ENCODE results near the gene IQUB. TPM values are rescaled to one million over a fixed set of nuclear protein-coding genes. Genes with fewer than 3 reads are reported as not detected.
"Not testable (repeated sequence)": the region's sequence is repeated elsewhere in the genome, so short reads cannot be mapped to it uniquely, and the experiment has no call there.

Gene IQUB
- total RNA-seq, 2 experiments from 2014 or later = 0.05 TPM; not detected in 1

DNA sequence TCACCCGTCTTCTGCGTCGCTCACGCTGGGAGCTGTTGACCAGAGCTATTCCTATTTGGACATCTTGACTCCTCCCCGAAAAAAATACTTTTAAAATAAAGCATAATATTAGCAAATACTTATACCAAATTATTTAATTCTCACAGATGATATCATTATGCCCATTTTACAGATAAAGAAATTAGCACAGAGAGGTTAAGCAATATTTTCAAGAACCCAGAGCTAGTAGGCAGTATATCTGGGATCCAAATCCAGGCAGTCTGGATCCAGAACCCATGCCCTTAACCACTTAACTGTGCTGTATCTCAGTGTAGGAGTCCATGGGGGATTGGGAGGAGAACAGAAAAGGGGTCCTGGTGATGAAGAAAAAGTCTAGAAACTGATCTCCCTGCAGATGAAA lies 6.1 kb downstream of the IQUB start:
- no peak for ATAC-seq
- H3K27ac Mint-ChIP-seq = no peak overlapping the region
- CTCF ChIA-PET = no interaction called here

DNA sequence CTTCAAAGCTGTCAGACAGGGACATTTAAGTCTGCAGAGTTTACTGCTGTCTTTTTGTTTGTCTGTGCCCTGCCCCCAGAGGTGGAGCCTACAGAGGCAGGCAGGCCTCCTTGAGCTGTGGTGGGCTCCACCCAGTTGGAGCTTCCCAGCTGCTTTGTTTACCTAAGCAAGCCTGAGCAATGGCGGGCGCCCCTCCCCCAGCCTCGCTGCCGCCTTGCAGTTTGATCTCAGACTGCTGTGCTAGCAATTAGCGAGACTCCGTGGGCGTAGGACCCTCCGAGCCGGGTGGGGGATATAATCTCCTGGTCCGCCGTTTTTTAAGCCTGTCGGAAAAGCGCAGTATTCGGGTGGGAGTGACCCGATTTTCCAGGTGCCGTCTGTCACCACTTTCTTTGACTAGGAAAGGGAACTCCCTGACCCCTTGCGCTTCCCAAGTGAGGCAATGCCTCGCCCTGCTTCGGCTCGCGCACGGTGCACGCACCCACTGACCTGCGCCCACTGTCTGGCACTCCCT lies 6.6 kb downstream of the IQUB start:
- CTCF ChIA-PET; H3K27me3 Mint-ChIP-seq; intact Hi-C loops (cut with DNase I, micrococcal nuclease); DNase-seq; H3K4me1 Mint-ChIP-seq; H3K9me3 Mint-ChIP-seq (ENCODE audit: low read depth); POLR2A ChIA-PET; H3K27ac Mint-ChIP-seq; H3K36me3 Mint-ChIP-seq (ENCODE audit: low read depth); ATAC-seq; H3K4me3 Mint-ChIP-seq: not testable (repeated sequence)

More for the DNA sequence above, 6.1 kb downstream of the IQUB start:
- POLR2A ChIA-PET = no interaction called here
- Mint-ChIP-seq H3K4me3 (no peak overlapping the region), H3K27me3 (peaks cover 12% of the 10 kb centered on the region), H3K36me3 (ENCODE audit: low read depth) (no peaks in the 10 kb centered on the region), H3K9me3 (ENCODE audit: low read depth) (no peaks in the 10 kb centered on the region), H3K4me1 (peaks cover 6% of the 10 kb centered on the region)
- no peak for DNase-seq
- intact Hi-C loops (cut with DNase I, micrococcal nuclease) = no loop called here

DNA sequence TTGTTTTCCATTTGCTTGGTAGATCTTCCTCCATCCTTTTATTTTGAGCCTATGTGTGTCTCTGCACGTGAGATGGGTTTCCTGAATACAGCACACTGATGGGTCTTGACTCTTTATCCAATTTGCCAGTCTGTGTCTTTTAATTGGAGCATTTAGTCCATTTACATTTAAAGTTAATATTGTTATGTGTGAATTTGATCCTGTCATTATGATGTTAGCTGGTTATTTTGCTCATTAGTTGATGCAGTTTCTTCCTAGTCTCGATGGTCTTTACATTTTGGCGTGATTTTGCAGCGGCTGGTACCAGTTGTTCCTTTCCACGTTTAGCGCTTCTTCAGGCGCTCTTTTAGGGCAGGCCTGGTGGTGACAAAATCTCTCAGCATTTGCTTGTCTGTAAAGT lies 7.9 kb downstream of the IQUB start:
- DNase-seq; POLR2A ChIA-PET; CTCF ChIA-PET; H3K36me3 Mint-ChIP-seq (ENCODE audit: low read depth); H3K4me3 Mint-ChIP-seq; H3K27me3 Mint-ChIP-seq; H3K27ac Mint-ChIP-seq; H3K9me3 Mint-ChIP-seq (ENCODE audit: low read depth); ATAC-seq; H3K4me1 Mint-ChIP-seq; intact Hi-C loops (cut with DNase I, micrococcal nuclease): not testable (repeated sequence)

DNA sequence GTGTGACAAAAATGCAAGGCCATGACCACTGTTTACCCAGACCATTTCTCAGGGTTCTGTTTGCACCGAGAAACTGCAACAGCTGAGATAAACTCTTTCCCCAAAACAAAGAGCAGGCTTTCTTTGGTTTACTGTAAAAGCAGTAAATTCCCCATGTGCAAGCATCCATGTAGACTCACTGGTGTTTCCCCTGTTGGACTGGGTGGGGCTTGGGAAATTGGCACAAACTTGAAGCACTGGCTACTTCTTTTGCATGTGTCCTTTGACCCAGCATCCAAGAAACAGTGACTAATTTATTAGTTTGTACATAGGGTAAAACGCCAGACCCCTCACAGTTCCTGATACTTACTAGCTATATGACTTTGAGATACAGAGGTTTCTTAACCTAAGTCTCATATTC lies 12.3 kb downstream of the IQUB start:
- ChIA-PET CTCF (no interaction called here), POLR2A (no interaction called here)
- DNase-seq = no peak
- H3K27me3 Mint-ChIP-seq = peaks cover 2% of the 10 kb centered on the region
- H3K36me3 Mint-ChIP-seq (ENCODE audit: low read depth) = no peaks in the 10 kb centered on the region
- intact Hi-C loops (cut with DNase I, micrococcal nuclease) = no loop called here
- no peaks in the 10 kb centered on the region for H3K9me3 Mint-ChIP-seq (ENCODE audit: low read depth)
- H3K4me3 Mint-ChIP-seq = no peak overlapping the region
- no peak for ATAC-seq
- no peak overlapping the region for H3K27ac Mint-ChIP-seq
- no peaks in the 10 kb centered on the region for H3K4me1 Mint-ChIP-seq

DNA sequence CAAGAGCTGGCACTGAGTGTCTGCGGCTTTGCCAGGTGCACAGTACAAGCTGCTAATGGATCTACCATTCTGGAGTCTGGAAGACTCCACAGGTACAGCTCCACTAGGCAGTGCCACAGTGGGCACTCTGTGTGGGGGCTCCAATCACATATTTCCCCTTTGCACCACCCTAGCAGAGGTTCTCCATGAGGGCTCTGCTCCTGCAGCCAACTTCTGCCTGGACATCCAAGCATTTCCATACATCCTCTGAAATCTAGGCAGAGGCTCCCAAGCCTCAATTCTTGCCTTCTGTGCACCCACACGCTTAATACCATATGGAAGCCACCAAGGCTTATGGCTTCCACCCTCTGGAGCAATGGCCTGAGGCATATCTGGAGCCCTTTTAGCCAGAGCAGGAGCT lies 29.2 kb downstream of the IQUB start:
- Mint-ChIP-seq H3K4me1 (no peaks in the 10 kb centered on the region), H3K4me3 (no peak overlapping the region), H3K9me3 (ENCODE audit: low read depth) (peaks cover 9% of the 10 kb centered on the region), H3K27me3 (peaks cover 14% of the 10 kb centered on the region), H3K27ac (no peak overlapping the region), H3K36me3 (ENCODE audit: low read depth) (no peaks in the 10 kb centered on the region)
- POLR2A ChIA-PET = interaction anchor here (1.1 kb wide), 1 partner anchor 11 kb away, joined by 3 read pairs; no protein-coding TSS in a partner anchor
- ATAC-seq = no peak
- no peak for DNase-seq
- CTCF ChIA-PET = interaction anchor here (1.0 kb wide), 1 partner anchor 11 kb away, joined by 4 read pairs; no protein-coding TSS in a partner anchor
- intact Hi-C loops (cut with DNase I, micrococcal nuclease) = no loop called here

DNA sequence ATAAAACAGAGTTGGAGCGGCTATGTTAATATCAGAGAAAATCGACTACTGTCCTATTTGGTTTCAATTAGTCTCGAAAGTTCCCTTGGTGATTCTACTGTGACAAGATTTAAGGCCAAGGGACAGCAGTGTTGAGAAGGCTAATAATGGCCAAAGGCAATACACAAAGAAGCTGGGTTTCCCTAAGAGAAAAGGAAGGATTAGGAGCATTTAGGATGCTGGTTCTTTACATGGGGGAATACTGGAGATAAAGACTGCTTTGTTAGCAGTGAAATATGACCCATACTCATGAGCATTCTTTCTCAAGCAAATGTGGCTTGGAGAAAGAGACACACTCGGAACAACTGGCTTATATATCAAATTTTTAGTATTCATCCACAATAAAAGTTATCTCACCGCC lies 32.2 kb downstream of the IQUB start:
- intact Hi-C loops (cut with DNase I, micrococcal nuclease) = no loop called here
- no peak overlapping the region for H3K27ac Mint-ChIP-seq
- H3K9me3 Mint-ChIP-seq (ENCODE audit: low read depth) = peaks cover 9% of the 10 kb centered on the region
- no peaks in the 10 kb centered on the region for H3K36me3 Mint-ChIP-seq (ENCODE audit: low read depth)
- peaks cover 22% of the 10 kb centered on the region for H3K27me3 Mint-ChIP-seq
- no peak overlapping the region for H3K4me3 Mint-ChIP-seq
- no peaks in the 10 kb centered on the region for H3K4me1 Mint-ChIP-seq
- DNase-seq = no peak
- ChIA-PET CTCF (interaction anchor here (1.0 kb wide), 1 partner anchor 10 kb away, joined by 3 read pairs; no protein-coding TSS in a partner anchor), POLR2A (no interaction called here)
- ATAC-seq = no peak

DNA sequence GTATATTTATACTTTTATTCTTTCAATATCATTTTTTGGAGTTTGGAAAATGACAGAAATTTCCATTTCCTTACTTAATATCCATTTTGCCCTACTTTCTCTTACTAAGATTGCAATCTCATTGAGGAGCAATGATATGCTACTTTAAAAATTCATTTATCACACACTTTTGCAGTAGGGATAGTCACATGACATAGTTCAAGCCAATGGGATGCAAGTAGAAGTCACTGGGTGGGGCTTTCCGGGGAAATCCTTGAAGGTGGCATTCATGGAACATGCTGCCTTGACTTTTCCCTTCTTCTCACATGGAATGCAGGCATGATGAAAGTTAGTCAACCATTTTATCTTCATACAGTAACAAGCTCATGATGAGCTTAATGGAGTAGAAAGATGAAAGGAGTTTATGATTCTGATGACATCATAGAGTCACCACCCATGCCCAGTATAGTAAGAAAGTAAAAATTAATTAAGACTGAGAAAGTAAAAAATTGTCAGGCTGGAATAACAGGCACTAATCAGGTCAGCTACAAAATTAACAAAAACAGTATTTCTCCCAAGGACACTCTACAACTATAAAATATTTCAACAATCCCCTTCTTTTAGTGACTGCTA lies 33.4 kb downstream of the IQUB start:
- no peak for ATAC-seq
- no peaks in the 10 kb centered on the region for H3K36me3 Mint-ChIP-seq (ENCODE audit: low read depth)
- DNase-seq = no peak
- no peaks in the 10 kb centered on the region for H3K4me1 Mint-ChIP-seq
- intact Hi-C loops (cut with DNase I, micrococcal nuclease) = no loop called here
- peaks cover 7% of the 10 kb centered on the region for H3K9me3 Mint-ChIP-seq (ENCODE audit: low read depth)
- POLR2A ChIA-PET = no interaction called here
- H3K27me3 Mint-ChIP-seq = peaks cover 24% of the 10 kb centered on the region
- H3K4me3 Mint-ChIP-seq = no peak overlapping the region
- H3K27ac Mint-ChIP-seq = no peak overlapping the region
- CTCF ChIA-PET = no interaction called here

DNA sequence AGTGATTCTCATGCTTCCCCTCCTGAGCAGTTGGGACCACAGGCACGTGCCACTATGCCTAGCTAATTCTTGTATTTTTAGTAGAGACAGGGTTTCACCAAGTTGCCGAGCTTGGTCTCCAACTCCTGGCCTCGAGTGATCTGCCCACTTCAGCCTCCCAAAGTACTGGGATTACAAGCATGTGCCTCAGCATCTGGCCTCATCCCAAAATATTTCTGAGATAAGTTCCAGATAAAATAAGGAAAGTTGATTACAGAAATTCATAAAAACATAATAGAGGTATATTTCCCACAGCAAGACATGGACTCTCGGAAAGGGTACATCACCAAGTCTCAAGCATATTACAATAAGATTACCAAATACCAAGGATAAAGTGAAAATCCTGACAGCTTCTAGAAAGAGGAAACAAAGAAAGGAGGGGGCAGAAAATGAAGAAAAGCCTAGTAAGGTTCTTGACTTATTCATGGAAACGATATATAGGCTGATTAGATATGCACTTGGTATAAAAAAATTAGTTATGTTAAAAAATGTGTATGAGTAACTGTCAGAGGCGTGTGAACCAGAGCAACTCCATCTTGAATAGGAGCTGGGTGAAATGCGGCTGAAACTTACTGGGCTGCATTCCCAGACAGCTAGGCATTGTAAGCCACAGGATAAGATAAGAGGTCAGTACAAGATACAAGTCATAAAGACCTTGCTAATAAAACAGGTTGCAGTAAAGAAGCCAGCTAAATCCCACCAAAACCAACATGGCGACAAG lies 35.0 kb downstream of the IQUB start:
- CTCF ChIA-PET = no interaction called here
- no peak for ATAC-seq
- DNase-seq = no peak
- Mint-ChIP-seq H3K4me1 (no peaks in the 10 kb centered on the region), H3K9me3 (ENCODE audit: low read depth) (no peaks in the 10 kb centered on the region), H3K36me3 (ENCODE audit: low read depth) (no peaks in the 10 kb centered on the region), H3K4me3 (no peak overlapping the region), H3K27ac (no peak overlapping the region), H3K27me3 (peaks cover 26% of the 10 kb centered on the region)
- POLR2A ChIA-PET = no interaction called here
- intact Hi-C loops (cut with DNase I, micrococcal nuclease) = loop anchor here in 1 of 2 experiments (10.0 kb wide), 1 partner anchor 125 kb away; no protein-coding TSS in a partner anchor

DNA sequence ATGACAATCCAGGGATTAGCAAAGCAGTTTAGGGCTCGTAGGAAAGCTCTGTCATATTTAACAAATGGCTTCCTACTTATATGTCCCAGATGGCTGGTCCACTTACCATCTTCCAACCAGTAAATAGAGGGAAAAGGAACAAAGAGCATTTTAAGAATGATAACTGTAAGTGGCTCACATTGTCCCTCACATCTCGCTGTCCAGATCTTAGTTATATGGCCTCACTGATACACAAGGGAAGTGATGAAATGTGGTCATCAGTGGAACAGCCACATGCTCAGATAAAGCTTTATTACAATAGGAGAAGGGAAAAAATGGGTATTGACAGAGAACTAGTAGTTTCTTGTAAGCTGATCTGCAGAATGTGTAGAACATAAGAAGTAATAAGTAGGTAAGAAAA lies 35.8 kb downstream of the IQUB start:
- ChIA-PET POLR2A (no interaction called here), CTCF (interaction anchor here (1.7 kb wide), 1 partner anchor 14 kb away, joined by 3 read pairs; no protein-coding TSS in a partner anchor)
- no peaks in the 10 kb centered on the region for H3K36me3 Mint-ChIP-seq (ENCODE audit: low read depth)
- DNase-seq (no peak), ATAC-seq (no peak)
- intact Hi-C loops (cut with DNase I, micrococcal nuclease) = loop anchor here in 1 of 2 experiments (10.0 kb wide), 1 partner anchor 126 kb away; no protein-coding TSS in a partner anchor
- H3K4me3 Mint-ChIP-seq = no peak overlapping the region
- H3K9me3 Mint-ChIP-seq (ENCODE audit: low read depth) = no peaks in the 10 kb centered on the region
- H3K27ac Mint-ChIP-seq = no peak overlapping the region
- H3K27me3 Mint-ChIP-seq = peaks cover 26% of the 10 kb centered on the region
- H3K4me1 Mint-ChIP-seq = no peaks in the 10 kb centered on the region

DNA sequence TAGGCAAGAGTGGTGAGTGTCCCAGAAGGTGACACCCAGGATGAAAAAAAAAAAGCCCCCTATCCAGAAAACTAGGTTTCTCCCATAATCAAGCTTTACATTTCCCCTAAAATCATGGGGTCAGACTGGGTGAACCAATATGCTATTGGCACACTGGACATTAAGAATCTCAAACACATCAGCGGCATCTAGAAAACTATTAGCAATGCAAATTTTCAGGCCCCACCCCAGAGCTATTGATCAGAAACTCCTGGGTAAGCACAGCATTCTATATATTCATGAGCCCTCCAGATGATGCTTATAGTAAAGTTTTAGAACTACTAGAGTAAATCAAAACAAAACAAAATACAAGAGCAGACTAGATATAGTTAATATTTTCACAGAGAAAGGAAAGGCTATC lies 36.4 kb downstream of the IQUB start:
- intact Hi-C loops (cut with DNase I, micrococcal nuclease) = loop anchor here in 1 of 2 experiments (10.0 kb wide), 1 partner anchor 127 kb away; no protein-coding TSS in a partner anchor
- ChIA-PET CTCF (interaction anchor here (1.7 kb wide), 1 partner anchor 14 kb away, joined by 3 read pairs; no protein-coding TSS in a partner anchor), POLR2A (no interaction called here)
- Mint-ChIP-seq H3K4me3 (no peak overlapping the region), H3K36me3 (ENCODE audit: low read depth) (no peaks in the 10 kb centered on the region), H3K27ac (no peak overlapping the region), H3K4me1 (no peaks in the 10 kb centered on the region), H3K9me3 (ENCODE audit: low read depth) (no peaks in the 10 kb centered on the region), H3K27me3 (peaks cover 26% of the 10 kb centered on the region)
- ATAC-seq (no peak), DNase-seq (no peak)

DNA sequence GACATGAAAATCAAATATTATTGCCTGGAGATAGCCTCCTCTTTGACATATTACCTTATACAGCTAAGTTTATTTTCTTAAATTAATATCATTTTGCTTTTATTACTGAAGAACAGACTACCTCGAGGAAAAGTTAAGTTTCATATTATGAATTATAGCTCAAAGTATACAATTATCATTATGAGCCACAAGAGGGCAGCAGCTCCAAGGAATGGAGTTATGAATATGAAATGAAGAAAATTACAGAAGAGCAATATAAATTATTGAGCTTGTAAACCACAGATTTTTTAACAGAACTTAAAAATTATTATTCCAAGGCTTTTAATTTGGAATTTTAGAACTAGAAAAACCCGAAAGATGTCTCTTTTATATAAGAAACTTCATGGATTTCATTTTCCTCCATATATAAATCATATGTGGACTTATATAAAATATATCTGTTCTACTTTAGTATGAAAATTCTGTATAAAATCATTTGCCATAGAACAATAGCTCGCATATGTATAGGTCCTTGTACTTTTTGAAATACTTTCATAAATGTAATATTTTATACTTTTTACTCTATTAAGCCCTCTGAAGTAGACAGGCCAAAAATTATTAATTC lies 40.1 kb downstream of the IQUB start:
- ATAC-seq = no peak
- CTCF ChIA-PET = interaction anchor here (0.6 to 2.9 kb wide), 34 partner anchors 10 to 1605 kb away, joined by 3 to 18 read pairs (median 4); partner anchors contain the start of genes IQUB and NDUFA5

More for the DNA sequence above, 40.1 kb downstream of the IQUB start:
- Mint-ChIP-seq H3K4me1 (no peaks in the 10 kb centered on the region), H3K36me3 (ENCODE audit: low read depth) (no peaks in the 10 kb centered on the region), H3K4me3 (no peak overlapping the region), H3K9me3 (ENCODE audit: low read depth) (peaks cover 2% of the 10 kb centered on the region), H3K27ac (no peak overlapping the region), H3K27me3 (peaks cover 10% of the 10 kb centered on the region)
- peak; percentile 41 for DNase-seq
- intact Hi-C loops (cut with DNase I, micrococcal nuclease) = loop anchor here (1.0 to 10.0 kb wide), 6 partner anchors 43 to 379 kb away; no protein-coding TSS in a partner anchor
- POLR2A ChIA-PET = interaction anchor here (0.6 to 0.7 kb wide), 2 partner anchors 11 to 63 kb away, joined by 3 to 4 read pairs; partner anchors contain the start of gene NDUFA5

Measured in activated CD4-positive, alpha-beta T cell treated with anti-CD3 and anti-CD28 coated beads for 36 hours (primary cell).